ENCODE results near the gene POLR1A. TPM values are rescaled to one million over a fixed set of nuclear protein-coding genes. Genes with fewer than 3 reads are reported as not detected.

Gene POLR1A
- polyA plus RNA-seq, 5 donors = 13.9 to 24.8 (median 18.1) TPM

GRCh38 chr2:86025229-86025820 is 80.4 kb downstream of the POLR1A start:
- DNase-seq = no peak

DNA sequence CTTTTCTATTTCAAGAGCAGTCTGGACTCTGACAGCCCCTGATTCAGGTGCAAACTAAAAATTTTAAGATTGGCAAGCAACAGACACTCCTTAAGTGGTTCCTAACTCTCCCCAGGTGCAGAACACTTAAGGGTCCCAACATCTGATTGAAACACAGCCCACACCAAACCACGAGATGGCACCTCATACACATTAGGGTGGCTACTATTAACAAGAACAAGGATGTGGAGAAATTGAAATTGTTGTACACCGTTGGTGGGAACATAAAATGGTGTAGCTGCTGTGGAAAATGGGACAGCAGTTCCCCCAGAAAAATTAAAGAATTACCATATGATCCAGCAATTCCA is 82.3 kb downstream of the POLR1A start:
- DNase-seq = no peak

- DNase-seq = no peak
Measured at GRCh38 chr2:86022661-86023365, 82.9 kb downstream of the POLR1A start.

GRCh38 chr2:86021396-86022378 is 84.0 kb downstream of the POLR1A start:
- no peak for DNase-seq

GRCh38 chr2:86020984-86021383 is 84.7 kb downstream of the POLR1A start:
- DNase-seq = peak in 1 of 2 donors; percentile 50

DNA sequence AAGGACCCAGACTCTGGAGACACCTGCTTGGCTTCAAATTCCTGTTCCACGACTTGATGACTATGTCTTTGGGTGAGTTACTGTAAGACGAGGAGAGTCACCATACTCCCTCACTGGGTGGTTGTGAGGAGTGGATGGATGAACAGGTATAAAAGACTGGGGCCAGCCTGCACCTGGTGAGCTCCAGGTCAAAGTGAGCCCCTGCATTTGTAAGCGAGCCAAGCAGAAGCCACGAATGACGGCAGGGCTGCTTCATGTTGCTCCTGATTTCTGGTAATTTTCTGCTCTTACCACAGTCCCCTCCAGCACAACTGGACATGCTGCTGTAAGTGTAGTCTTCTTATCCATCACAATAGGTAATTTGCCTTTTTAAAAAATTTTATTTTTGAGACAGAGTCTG is 86.6 kb downstream of the POLR1A start:
- no peak for DNase-seq

GRCh38 chr2:86017901-86018896 is 87.5 kb downstream of the POLR1A start:
- DNase-seq = no peak

- DNase-seq = no peak
Measured at GRCh38 chr2:86016581-86016980, 89.1 kb downstream of the POLR1A start.

GRCh38 chr2:86015699-86016098 is 90.0 kb downstream of the POLR1A start:
- no peak for DNase-seq

- no peak for DNase-seq
Measured at GRCh38 chr2:86015006-86015405, 90.7 kb downstream of the POLR1A start.

DNA sequence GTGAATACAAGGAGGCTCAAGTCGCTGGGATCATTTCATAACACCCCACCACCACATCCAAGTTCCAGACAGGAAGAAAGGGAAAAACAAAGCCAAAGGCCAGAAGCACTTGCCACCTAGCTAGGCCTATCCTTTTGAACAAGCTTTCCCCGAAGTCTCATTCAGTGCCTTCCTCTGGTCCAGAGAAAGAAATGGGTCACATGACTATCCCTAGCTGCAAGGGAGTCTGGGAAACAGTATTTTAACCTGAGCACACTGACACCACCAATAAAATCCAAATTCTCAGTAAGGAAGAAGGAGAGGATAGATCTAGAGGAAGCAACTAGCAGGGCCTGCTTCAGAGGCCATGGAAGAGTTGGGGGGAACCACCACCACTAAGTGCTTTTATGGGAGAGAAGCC is 91.2 kb downstream of the POLR1A start:
- DNase-seq = no peak

GRCh38 chr2:86012007-86012712 is 93.5 kb downstream of the POLR1A start:
- DNase-seq = no peak

DNA sequence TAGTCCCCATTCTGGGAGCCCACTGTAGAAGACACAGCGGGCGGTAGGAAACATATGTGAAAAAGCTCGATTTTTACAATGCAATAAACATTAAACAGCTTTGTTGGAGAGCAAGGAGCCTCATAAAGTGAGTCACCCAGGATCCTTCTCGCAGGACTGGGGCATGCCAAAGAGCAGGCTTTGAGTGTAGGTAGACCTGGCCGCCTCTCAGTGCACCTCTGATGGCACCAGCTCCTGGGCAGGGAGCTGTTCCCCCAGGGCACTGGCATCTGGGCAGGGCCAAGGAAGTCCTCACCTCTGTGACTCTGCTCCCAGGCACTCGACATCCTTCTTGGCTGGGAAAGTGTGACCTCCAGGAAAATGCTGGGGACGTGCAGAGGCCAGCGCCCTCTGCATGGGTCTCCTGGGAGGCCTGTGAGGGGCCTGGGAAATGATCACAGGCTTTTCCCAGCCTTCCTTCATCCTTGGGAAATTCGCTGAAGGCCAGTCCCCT is 94.2 kb downstream of the POLR1A start:
- no peak for DNase-seq

- no peak for DNase-seq
Measured at GRCh38 chr2:86010083-86010482, 95.6 kb downstream of the POLR1A start.

DNA sequence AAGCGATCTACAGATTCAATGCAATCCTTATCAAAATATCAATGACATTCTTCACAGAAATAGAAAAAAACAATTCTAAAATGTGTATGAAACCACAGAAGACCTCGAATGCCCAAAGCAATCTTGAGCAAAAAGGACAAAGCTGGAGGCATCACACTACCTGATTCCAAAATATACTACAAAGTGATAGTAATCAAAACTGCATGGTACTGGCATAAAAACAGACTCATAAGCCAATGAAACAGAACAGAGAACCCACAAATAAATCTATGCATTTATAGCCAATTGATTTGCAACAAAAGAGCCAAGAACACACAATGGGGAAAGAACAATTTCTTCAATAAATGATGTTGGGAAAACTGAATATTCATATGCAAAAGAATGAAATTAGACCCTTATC is 99.2 kb downstream of the POLR1A start:
- DNase-seq = no peak

DNA sequence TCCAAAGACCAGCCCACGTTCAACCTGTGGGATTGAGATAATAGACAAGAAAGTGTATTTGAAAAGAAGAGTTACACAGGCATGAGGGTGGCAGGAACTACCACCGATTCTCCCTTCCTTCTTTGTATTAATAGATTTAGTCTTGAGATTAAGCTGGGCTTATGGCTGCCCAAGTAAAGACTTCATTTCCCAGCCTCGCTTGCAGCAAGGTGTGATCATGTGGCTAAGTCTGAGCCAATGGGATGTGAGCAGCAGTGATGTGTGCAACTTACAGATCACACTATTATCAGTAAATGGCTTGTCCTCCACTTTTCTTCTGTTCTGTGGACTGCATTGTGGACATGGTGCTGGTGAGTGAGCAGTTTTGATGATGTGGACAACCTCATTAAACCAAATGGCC is 101.7 kb downstream of the POLR1A start:
- no peak for DNase-seq

- no peak for DNase-seq
Measured at GRCh38 chr2:86003104-86003503, 102.6 kb downstream of the POLR1A start.

- DNase-seq = no peak
Measured at GRCh38 chr2:86002375-86002774, 103.3 kb downstream of the POLR1A start.

- DNase-seq = no peak
Measured at GRCh38 chr2:86001326-86001725, 104.4 kb downstream of the POLR1A start.

DNA sequence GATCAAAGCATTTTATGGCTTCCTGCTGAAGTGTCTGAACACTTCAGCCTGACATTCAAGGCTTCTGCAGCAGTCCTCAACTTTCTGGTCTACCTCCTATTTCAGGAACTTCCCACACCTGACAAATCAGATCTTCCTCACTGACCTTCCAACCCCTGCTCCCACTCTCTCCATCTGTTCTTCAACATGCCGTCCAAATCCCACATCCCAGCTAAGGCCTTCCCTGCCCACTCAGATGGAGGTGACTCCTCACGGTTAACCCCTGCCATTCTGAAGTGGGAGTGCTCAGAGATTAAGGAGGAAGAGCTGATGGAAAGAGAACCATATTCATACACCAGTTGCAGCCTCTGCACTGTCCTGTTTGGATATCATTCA is 104.8 kb downstream of the POLR1A start:
- DNase-seq = no peak

All from right lung (tissue), 5 donors.